Stomach (tissue), 9 donors: ENCODE data around the gene SYNGR3. TPM values are rescaled to one million over a fixed set of nuclear protein-coding genes. Genes with fewer than 3 reads are reported as not detected.

ENCODE experiments used
- DNase-seq, 2 donors: peaks; one replicate each; pipeline versions ENCODE4 v3.0.0 to v3.0.0-alpha.2; 2013 to 2019
- H3K27ac ChIP-seq, 5 donors: fragments of 200-600 bp in 4 of 5; sonication (generic) in 4 of 5; one replicate each; pipeline ENCODE4 v1.5.1; 2013 to 2019; ENCODE audit warnings: mild to moderate bottlenecking in 1 of 5, moderate library complexity in 1 of 5
- H3K27me3 ChIP-seq, 3 donors: fragments of 200-600 bp; sonication (generic); one replicate each; pipeline ENCODE4 v1.5.1; 2017 to 2019; ENCODE audit warnings: mixed run types in 1 of 3
- H3K36me3 ChIP-seq, 4 donors: fragments of 200-600 bp; sonication (generic); 1 replicate in 3 of 4; 2 replicates in 1 of 4; pipeline ENCODE4 v1.5.1; 2016 to 2019
- H3K4me1 ChIP-seq, 4 donors: fragments of 200-600 bp; sonication (generic); one replicate each; pipeline ENCODE4 v1.5.1; 2016 to 2019
- H3K4me3 ChIP-seq, 4 donors: fragments of 200-600 bp; sonication (generic) in 3 of 4; one replicate each; pipeline ENCODE4 v1.5.1; 2016 to 2019; ENCODE audit warnings: mild to moderate bottlenecking in 1 of 4
- H3K9me3 ChIP-seq, 4 donors: fragments of 200-600 bp; sonication (generic); one replicate each; pipeline ENCODE4 v1.5.1; 2016 to 2019
- CTCF ChIP-seq, 7 experiments: fragments of 450-650 bp in 4 of 7; fragments of 200-600 bp in 3 of 7; sonication (generic) in 3 of 7; IDR thresholded peaks; one replicate each; pipeline ENCODE4 v1.5.1; 2016 to 2019; ENCODE audit warnings: antibody characterized with exemption in 7 of 7, control low read depth in 2 of 7, mild to moderate bottlenecking in 1 of 7
- EP300 ChIP-seq: sonication (generic); formaldehyde crosslinking; IDR thresholded peaks from one replicate; pipeline ENCODE4 v1.6.1; 2017; ENCODE audit warnings: antibody characterized with exemption
- POLR2A ChIP-seq, 4 donors: fragments of 450-650 bp; IDR thresholded peaks; one replicate each; pipeline ENCODE4 v1.6.1; 2016; ENCODE audit warnings: antibody characterized with exemption in 4 of 4, control low read depth in 2 of 4, mild to moderate bottlenecking in 1 of 4, moderate library complexity in 1 of 4
- POLR2AphosphoS5 ChIP-seq, 3 donors: sonication (generic); formaldehyde crosslinking; IDR thresholded peaks; one replicate each; pipeline ENCODE4 v1.6.1; 2016; ENCODE audit warnings: antibody characterized with exemption in 3 of 3
- WGBS, 5 donors: extraction: QIAGEN DNeasy Blood & Tissue Kit in 3 of 5; methylation state at CpG; one replicate each; pipeline versions ENCODE4 v1.1.5 to v1.1.7; 2013 to 2018; 5-methylcytosine and 5-hydroxymethylcytosine counted together
- intact Hi-C: fragments of 100-400 bp; cut with DNase I; formaldehyde crosslinking; loops from one replicate; pipeline ENCODE4 v1.15.1; 2023; ENCODE audit warnings: low total_unique reads
- polyA plus RNA-seq, 3 donors: library from polyadenylated mRNA; stranded (reverse); fragments of 200-250 nt; gene quantifications; one replicate each; pipeline ENCODE4 v1.2.3, GENCODE V29; 2013
- total RNA-seq, 5 donors: library from RNA; depleted of rRNA; stranded (reverse); fragments of >200 nt; gene quantifications; one replicate each; pipeline versions ENCODE4 v1.1.0 to v1.2.3, GENCODE V29; 2014 to 2016
- donor health status: healthy with polysubstance abuse.
- donor health status: Bipolar disorder and iron deficiency.
- donor health status: healthy.

SYNGR3 gene
- total and polyA plus RNA-seq, 8 donors: 1.3 to 1.7 TPM; not detected in 6

GRCh38 chr16:1978476-1979120, 11.2 kb upstream of the SYNGR3 start:
- peaks cover 43 to 53% (median 52%) of the 10 kb centered on the region in 4 donors for H3K36me3 ChIP-seq
- peaks cover 22 to 63% (median 52%) of the 10 kb centered on the region in 4 donors for H3K4me1 ChIP-seq
- 49 to 69% (median 60%) methylated on average over 20 to 37 of the region's 37 CpGs for WGBS, 5 donors
- no peak for TF ChIP-seq CTCF (IDR thresholded peaks at IDR 0.05)
- no peak for TF ChIP-seq EP300
- TF ChIP-seq POLR2AphosphoS5 (IDR thresholded peaks at IDR 0.05): no peak
- TF ChIP-seq POLR2A (IDR thresholded peaks at IDR 0.05): no peak
- DNase-seq: no peak
- H3K9me3 ChIP-seq: no peaks in the 10 kb centered on the region
- peaks cover 4 to 94% (median 36%) of the 10 kb centered on the region in 3 donors for H3K27me3 ChIP-seq
- peak overlapping the region; percentile 46 to 83 (median 76) for H3K27ac ChIP-seq
- peak overlapping the region; percentile 31 to 51 (median 38) for H3K4me3 ChIP-seq
- intact Hi-C loops: no loop called here

- H3K9me3 ChIP-seq: no peaks in the 10 kb centered on the region
- H3K4me1 ChIP-seq: peaks cover 22 to 62% (median 50%) of the 10 kb centered on the region in 4 donors
- peak overlapping the region; percentile 72 to 83 (median 76) for H3K27ac ChIP-seq
- 9 to 15% (median 13%) methylated on average over 3 to 70 of the region's 70 CpGs for WGBS, 5 donors
- H3K27me3 ChIP-seq: peaks cover 4 to 89% (median 36%) of the 10 kb centered on the region in 3 donors
- peak; percentile 93 for DNase-seq
- intact Hi-C loops: no loop called here
- H3K36me3 ChIP-seq: peaks cover 38 to 45% (median 45%) of the 10 kb centered on the region in 4 donors
- TF ChIP-seq POLR2AphosphoS5 (IDR thresholded peaks at IDR 0.05): peak in 2 of 3 donors; percentile 79 to 88
- no peak for TF ChIP-seq EP300
- no peak for TF ChIP-seq CTCF (IDR thresholded peaks at IDR 0.05)
- TF ChIP-seq POLR2A (IDR thresholded peaks at IDR 0.05): no peak
- peak overlapping the region; percentile 31 to 51 (median 38) for H3K4me3 ChIP-seq
Measured at GRCh38 chr16:1979271-1980029, 10.3 kb upstream of the SYNGR3 start.

GRCh38 chr16:1980030-1980769, 9.6 kb upstream of the SYNGR3 start:
- intact Hi-C loops: no loop called here
- 3 to 10% (median 4%) methylated on average over 21 to 53 of the region's 53 CpGs for whole genome bisulfite sequencing, 5 donors
- peaks cover 30 to 70% (median 57%) of the 10 kb centered on the region in 4 donors for H3K4me1 ChIP-seq
- H3K9me3 ChIP-seq: no peaks in the 10 kb centered on the region
- H3K4me3 ChIP-seq: peak overlapping the region in 2 of 4 donors; percentile 41 to 51
- TF ChIP-seq EP300: no peak
- no peak for TF ChIP-seq POLR2AphosphoS5 (IDR thresholded peaks at IDR 0.05)
- no peak for TF ChIP-seq POLR2A (IDR thresholded peaks at IDR 0.05)
- TF ChIP-seq CTCF (IDR thresholded peaks at IDR 0.05): no peak
- peak overlapping the region; percentile 72 to 83 (median 76) for H3K27ac ChIP-seq
- peak; percentile 44 to 67 for DNase-seq
- H3K36me3 ChIP-seq: peaks cover 31 to 38% (median 38%) of the 10 kb centered on the region in 4 donors
- H3K27me3 ChIP-seq: peaks cover 4 to 82% (median 36%) of the 10 kb centered on the region in 3 donors

GRCh38 chr16:1980770-1981087, 9.0 kb upstream of the SYNGR3 start:
- peaks cover 4 to 77% (median 36%) of the 10 kb centered on the region in 3 donors for H3K27me3 ChIP-seq
- no peak for DNase-seq
- TF ChIP-seq EP300: no peak
- no peak for TF ChIP-seq POLR2AphosphoS5 (IDR thresholded peaks at IDR 0.05)
- TF ChIP-seq CTCF (IDR thresholded peaks at IDR 0.05): no peak
- TF ChIP-seq POLR2A (IDR thresholded peaks at IDR 0.05): no peak
- 15 to 24% (median 21%) methylated on average over 11 to 16 of the region's 16 CpGs for WGBS, 5 donors
- H3K36me3 ChIP-seq: peaks cover 29 to 38% (median 36%) of the 10 kb centered on the region in 4 donors
- H3K4me3 ChIP-seq: no peak overlapping the region
- H3K27ac ChIP-seq: no peak overlapping the region
- no peaks in the 10 kb centered on the region for H3K9me3 ChIP-seq
- peaks cover 32 to 75% (median 62%) of the 10 kb centered on the region in 4 donors for H3K4me1 ChIP-seq
- intact Hi-C loops: no loop called here
